HG03066 (cell line): ENCODE results near the gene COL13A1.

Experiments used
- ATAC-seq: cut with Tn5 transposase; IDR thresholded peaks from one replicate; pipeline ENCODE4 v1.9.1; 2021; ENCODE audit warnings: low read depth; ENCODE audit not compliant: unreplicated experiment

COL13A1 gene

DNA sequence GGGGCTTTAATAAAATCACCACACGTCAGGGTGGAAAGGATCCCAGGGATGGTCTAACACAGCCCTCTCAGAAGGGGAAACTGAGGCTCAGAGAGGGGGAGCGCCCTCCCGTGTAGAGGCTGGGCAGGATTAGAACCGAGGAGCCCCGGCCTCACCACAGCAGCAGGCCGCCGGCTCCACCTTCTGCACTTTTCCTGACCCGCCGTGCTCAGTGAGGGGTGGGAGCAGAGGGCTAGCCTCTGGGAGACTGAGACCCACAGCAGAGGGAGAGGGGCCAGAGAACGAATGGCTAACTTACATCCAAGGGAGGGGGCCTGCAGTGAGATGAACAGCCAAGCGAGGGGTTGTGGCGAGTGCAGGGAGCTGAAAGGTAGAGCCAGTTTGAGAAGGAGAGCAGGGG is 79.5 kb downstream of the COL13A1 start:
- ATAC-seq: no peak

DNA sequence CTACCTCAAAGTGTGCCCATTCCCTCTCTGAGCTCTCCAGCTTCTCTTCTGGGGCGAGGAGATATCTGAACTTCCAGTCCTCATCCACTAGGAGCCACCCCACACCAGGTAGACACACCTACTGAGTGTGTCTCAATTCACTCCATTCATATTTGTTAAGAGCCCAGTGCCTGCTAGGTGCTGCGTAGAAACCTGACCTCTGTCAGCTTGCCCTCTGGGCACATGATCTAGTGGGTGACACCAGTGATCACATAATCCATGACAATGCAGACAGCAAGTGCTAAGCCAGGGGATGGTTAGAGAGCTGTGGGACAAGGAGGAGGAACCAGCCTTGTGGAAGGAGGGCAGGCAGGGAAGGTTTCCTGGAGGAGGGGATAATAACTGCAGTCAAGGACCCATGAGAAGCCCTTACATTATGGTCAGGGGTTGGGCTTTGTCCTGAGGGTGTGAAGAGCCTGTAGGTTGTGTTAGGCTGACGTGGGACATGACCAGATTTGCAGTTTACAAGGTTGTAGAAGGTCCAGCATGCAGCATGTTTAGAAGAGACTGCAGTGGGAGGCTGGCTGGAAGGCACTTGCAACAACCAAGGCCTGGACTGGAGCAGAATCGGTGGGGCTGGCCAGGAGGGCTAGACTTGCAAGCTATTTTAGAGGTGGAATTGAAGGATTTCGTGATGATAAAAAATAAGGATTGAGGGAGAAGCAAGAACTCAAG is 81.8 kb downstream of the COL13A1 start:
- no peak for ATAC-seq

DNA sequence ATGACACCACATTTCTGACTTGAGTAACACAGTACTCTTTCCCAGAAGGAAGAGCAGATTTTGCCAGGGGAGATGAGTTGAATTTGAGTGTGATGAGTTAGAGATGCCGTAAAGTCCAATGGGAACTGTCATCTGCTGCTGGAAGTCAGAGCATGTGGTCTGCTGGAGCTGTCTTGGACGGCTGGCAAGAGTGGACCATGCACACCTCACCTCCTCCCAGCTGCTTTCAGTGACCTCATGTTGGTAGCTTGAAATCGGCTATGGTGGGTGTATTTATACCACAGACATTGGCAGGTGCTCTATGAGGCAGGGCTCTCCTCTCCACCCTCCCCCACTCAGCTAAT is 82.3 kb downstream of the COL13A1 start:
- no peak for ATAC-seq

DNA sequence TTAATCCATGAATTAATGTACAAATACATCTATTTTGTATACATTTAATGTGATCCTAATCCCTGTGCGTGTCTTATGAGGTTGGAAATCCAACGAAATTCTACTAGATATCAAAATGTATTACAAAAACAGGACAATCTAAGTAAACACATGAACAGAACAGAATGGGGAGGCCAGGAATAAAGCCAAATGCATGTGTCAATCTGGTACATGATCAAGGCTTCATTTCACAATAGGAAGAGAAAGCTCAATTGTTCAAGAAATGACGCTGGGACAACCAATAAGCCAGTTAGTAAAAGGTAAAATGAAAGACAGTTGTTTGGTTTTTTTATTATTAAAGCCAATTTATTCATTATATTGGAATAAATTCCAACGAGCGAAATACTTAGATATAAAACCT is 83.0 kb downstream of the COL13A1 start:
- ATAC-seq: no peak

DNA sequence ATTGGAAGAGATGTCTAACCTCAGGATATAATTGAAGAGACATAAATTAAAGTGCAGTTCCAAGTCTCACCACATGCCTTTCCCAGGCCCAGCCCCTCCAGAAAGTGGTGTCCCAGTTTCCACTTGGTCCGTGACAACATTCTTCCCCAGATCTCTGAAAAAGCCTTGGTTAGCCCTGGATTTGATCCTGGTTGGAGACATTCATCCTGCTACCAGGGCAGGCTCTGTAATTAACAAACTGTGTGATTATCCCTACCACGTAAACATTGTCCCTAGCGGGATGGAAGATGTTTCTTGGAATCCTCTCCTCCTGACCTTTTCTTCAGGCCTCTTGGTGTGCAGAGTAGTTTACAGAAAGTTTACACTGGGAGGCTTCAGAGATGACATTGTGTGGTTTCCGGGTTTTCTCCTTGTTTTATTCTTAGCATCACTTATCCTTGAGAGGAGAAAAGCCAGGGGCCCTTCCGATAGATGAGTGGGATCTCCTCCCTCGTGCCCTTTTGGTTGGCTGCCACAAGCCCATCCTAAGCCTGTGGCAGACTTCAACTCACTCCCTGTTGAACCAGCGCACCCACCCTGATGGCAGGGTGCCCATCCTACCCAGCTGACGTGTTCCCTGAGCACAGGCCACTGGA is 83.8 kb downstream of the COL13A1 start:
- no peak for ATAC-seq

GRCh38 chr10:69888882-69889584 is 87.3 kb downstream of the COL13A1 start:
- no peak for ATAC-seq

GRCh38 chr10:69890065-69890847 is 88.5 kb downstream of the COL13A1 start:
- ATAC-seq: no peak

DNA sequence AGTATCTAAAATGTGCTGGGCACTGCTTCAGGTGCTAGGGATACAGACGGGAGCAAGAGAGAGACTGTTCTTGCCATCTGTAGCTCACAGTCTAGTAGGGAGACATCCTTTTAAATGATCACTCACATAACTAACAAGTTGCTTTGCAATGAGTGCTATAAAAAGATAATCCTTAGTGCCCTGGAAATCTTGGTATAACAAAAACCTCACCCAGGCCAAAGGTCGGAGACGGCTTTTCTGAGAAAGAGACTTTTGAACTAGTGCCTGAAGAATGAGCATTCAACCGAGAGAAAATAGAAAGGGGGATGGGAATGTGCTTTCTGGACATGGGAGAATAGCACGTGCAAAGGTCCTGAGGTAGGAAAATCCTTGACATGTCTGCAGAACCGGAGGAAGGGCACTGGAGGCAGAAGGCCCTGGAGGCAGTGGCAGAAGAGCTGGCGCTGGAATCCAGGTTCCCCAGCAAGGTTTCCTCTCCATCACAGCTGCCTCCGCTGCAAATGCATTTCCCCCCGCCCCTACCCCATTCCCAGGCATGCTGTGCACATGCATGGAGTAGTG is 89.4 kb downstream of the COL13A1 start:
- ATAC-seq: no peak

DNA sequence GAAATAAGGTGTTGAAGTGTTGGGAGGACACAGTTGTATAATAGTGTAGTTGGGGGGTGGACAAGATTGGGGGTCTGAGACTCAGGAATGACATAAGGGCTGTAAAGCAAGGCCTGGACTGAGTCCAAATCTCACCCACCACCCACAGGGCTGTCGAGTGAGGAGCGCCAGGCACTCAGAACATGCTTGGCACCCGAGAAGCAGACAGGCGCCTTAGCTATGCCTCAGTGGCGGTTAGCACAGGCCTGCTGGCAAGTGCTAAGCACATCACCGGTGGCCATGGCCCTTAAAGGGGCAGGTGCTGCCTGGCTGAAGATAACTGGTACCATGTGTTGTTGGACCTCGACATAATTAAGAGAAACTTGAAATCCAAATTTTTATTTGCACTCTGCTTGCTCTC is 90.7 kb downstream of the COL13A1 start:
- no peak for ATAC-seq

GRCh38 chr10:69892816-69893215 is 91.1 kb downstream of the COL13A1 start:
- no peak for ATAC-seq

GRCh38 chr10:69893271-69893900 is 91.7 kb downstream of the COL13A1 start:
- ATAC-seq: no peak

DNA sequence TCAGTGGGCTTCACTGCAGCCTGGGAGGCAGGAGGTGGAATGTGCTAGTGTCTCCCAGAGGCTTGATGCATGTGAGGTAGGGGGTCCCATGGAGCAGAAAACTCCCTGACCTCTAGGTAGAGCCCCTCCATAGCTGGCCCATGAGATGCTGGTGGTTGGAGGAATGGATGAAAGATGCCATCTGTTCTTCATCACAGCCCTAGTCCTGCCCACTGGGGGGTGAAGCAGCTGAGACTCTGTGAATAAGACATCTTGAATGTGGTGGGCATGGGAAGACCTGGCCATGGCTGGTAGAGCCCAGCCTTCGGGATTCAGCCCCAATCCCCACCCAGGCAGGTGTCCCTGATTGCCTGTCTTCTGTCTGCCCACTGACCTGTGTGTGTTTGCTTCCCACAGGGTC is 92.5 kb downstream of the COL13A1 start:
- no peak for ATAC-seq

DNA sequence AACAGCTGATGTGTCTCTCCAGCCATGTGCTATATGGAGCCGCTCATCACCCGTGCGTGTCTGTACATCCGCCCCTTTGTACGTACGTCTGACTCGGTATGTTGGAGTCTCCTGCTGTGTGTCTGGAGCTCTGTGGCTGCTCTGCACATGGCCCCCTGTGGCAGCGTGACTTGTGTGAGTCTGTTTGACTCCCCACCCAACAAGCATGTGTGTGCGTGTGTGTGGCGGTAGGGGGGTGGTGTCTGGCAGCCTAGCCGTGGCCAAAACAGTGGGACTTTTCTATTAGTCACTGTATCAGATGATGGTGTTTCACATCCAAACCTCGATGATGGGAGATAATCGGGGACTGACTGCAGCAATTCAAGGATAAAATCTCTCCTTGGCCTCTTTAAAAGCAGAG is 94.1 kb downstream of the COL13A1 start:
- ATAC-seq: no peak

GRCh38 chr10:69896606-69897231 is 95.0 kb downstream of the COL13A1 start:
- no peak for ATAC-seq

DNA sequence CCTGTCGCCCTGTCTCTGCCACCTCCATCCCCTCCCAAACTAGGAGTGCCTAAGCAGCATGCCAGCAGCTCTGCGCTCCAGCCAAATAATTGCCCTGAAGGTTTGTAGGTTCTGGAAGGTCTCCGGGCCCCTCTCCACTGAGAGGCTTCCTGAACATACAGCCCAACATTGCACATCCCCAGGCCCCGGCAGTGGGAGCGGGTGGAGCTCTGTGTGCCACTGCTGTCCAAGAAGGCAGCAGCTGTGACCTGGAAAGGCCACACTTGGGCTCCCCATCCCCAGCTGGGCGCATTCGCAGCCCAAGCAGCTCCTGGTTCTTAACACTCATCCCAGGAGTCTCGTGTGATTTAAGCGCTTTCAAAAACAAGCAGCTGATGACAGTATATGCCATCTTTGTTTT is 95.7 kb downstream of the COL13A1 start:
- ATAC-seq: no peak

DNA sequence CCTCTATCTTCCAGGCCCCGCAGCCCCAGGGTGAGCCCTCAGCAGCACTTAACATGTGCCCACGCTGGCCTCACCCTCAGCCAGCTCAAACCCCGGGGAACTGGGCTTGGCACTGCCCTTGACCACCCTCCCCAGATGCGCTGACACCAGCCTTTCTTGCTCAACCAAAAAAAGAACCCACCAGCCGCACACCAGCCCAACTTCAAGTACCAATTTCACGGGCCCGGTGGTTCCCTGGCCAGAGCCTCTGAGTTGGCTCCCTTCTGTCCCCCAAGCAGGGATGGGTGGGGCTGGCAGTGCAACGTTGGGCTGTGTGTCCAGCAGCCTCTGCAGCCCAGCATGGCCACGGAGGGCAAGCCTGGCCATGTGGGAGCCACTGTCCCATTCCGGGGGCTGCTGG is 96.3 kb downstream of the COL13A1 start:
- no peak for ATAC-seq

DNA sequence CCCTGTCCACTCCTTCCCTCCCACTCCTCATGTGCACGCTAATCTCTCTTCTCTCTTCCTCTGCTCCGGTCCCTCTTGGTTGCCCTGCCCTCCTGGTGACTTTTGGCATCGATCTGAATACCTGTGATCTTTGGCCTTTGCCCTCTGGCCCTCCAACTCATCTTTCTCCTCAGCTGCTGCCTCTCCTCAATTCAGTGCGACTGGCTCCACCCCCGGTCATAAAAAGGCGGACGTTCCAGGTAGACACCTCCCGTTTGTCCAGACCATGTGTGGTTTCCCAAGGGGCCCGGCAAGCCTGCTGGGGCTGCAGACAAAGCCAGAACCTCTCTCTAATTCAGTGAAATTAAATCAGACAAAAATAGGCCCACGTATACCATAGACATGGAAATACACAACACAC is 96.8 kb downstream of the COL13A1 start:
- ATAC-seq: no peak

DNA sequence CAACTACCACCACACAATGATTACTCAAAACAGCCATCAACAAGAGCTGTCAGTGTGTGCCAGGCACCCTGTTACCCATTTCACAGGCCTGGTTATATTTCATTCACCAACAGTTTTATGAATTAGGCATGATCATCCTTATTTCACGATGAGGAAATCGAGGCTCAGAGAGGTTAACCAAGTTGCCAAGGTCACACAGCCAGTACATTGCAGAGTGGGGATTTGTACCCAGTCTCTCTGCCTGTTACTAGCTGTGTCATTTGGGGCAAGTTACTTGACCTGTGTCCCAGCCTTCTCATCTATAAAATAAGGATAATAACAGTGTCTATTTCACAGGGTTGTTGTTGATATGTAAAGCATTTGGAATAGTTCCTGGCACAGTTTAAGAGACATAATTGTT is 97.2 kb downstream of the COL13A1 start:
- ATAC-seq: no peak

DNA sequence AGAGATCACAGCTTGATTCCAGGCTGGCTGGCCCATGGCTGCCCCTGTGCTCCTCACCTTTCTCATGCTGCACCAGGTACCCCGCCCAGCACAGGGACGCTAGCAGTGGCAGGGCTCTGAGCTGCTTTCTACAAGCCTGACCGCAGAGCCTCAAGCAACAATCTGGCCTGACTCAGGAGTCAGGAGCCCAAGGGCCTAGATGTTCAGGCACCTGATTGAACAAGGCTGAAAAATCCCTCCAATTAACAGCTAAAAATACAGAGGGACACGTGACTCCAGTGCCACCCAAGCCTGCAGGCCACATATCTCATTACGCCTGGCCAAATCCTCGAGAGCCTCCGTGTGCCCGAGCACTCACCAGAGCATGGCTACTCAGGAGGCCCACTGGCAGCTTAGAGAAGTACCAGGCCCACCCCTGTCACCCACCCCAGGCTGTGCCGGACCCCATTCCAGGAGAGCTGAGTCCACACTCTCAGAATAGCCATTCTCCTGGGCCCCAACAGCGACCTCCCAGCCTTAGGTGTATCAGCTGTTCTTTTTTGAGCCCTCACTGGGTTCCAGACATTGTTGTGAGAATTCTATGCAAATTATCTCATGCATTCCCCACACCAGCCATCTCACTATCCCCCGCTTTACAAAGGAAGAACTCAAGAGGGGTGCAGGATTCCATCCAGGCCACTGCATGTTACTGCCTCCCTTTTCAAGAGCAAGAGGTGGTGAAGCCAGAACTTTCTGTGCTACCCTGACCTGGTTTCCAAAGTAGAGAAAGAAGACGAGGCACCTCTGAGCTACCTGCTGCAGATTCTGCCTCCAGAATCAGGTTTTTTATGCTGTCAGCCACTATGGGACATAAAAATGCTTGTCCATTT is 98.3 kb downstream of the COL13A1 start:
- no peak for ATAC-seq
